Gastroesophageal sphincter (tissue), 3 donors: ENCODE results near the gene PIRT.

Experiments
- CTCF ChIP-seq, 4 experiments: fragments of 200-600 bp in 2 of 4; fragments of 450-650 bp in 2 of 4; sonication (generic) in 1 of 4; IDR thresholded peaks; one replicate each; pipeline ENCODE4 v1.5.1; 2017 to 2019; ENCODE audit warnings: antibody characterized with exemption in 4 of 4, mild to moderate bottlenecking in 2 of 4, moderate library complexity in 2 of 4
- EP300 ChIP-seq: sonication (generic); formaldehyde crosslinking; IDR thresholded peaks from one replicate; pipeline ENCODE4 v1.6.1; 2017; ENCODE audit warnings: antibody characterized with exemption, mild to moderate bottlenecking
- POLR2A ChIP-seq, 2 donors: fragments of 450-650 bp; IDR thresholded peaks; one replicate each; pipeline ENCODE4 v1.6.1; 2017; ENCODE audit warnings: antibody characterized with exemption in 2 of 2, mild to moderate bottlenecking in 2 of 2, moderate library complexity in 1 of 2

GRCh38 chr17:10805911-10806310 lies 32.0 kb downstream of the PIRT start:
- TF ChIP-seq CTCF (IDR thresholded peaks at IDR 0.05) (no peak), EP300 (no peak), POLR2A (IDR thresholded peaks at IDR 0.05) (no peak)
